DMS153 treated with DMSO at 0.1 percent for 48 hours (cell line): ENCODE data around the gene EHD2.
A peak's percentile ranks its signal among the peaks of the same experiment; 100 is the strongest.
"Not testable (repeated sequence)": the region's sequence is repeated elsewhere in the genome, so short reads cannot be mapped to it uniquely, and the experiment has no call there.

ENCODE experiments used
- DNase-seq: peaks from one replicate; lab custom pipeline; 2025; ENCODE audit not compliant: unreplicated experiment; lab: John Stamatoyannopoulos, UW

The EHD2 gene

DNA sequence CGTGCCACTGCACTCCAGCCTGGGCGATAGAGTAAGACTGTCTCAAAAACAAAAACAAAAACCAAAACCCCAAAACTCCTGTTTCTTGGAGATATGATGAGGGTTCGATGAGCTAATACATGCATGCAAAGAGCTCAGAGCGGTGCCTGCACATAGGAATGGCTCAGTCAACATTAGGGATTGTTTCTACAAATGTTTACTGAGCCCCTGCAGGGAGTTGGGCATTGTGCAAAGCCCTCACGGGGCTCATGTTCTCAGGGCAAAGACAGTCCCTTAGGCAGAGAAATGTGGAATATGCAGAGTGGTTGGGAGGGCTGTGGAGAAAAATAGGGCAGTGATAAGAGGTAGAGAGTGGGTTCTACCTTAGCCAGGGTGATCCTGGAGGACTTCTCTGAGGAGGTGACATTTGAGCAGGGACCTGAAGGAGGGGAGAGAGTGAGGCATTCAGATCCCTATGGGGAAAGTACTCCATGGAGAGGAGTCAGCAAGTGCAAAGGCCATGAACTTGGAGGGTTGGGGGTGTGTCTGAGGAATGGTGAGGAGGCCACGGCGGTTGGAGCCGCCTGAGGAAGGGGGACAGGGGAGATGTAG lies 1.5 kb upstream of the EHD2 start:
- no peak for DNase-seq

DNA sequence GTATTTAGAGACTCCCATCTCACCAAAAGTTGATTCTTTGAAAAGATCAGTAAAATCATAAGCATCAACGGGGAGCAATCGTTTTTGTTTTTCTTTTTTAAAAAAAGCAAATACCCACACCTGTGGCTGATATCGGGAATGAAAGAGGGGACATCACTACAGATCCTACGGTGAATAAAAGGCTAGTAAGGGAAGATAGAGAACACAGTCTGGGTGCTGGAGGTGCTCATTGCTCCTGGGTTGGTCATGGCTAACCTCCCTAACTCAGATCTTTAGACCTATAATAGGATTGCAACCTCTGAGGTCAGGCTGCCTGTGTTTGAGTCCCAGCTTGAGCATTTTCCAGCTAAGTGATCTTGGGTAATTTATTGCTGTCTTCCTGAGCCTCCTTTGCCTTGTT lies 1.1 kb downstream of the EHD2 start:
- DNase-seq: no peak

DNA sequence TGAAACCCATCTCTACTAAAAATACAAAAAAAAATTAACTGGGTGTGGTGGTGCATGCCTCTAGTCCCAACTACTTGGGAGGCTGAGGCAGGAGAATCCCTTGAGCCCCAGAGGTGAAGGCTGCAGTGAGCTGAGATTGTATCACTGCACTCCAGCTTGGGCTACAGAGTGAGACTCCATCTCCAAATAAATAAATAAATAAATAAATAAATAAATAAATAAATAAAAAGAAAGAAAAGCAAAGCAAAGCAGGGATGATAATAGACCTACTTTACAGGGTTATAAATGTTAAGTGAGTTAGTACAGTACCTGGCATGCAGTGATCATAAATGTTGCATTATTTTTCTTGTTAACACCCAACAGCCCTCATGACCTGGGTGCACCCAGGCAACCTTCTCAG lies 1.6 kb downstream of the EHD2 start:
- DNase-seq: not testable (repeated sequence)

DNA sequence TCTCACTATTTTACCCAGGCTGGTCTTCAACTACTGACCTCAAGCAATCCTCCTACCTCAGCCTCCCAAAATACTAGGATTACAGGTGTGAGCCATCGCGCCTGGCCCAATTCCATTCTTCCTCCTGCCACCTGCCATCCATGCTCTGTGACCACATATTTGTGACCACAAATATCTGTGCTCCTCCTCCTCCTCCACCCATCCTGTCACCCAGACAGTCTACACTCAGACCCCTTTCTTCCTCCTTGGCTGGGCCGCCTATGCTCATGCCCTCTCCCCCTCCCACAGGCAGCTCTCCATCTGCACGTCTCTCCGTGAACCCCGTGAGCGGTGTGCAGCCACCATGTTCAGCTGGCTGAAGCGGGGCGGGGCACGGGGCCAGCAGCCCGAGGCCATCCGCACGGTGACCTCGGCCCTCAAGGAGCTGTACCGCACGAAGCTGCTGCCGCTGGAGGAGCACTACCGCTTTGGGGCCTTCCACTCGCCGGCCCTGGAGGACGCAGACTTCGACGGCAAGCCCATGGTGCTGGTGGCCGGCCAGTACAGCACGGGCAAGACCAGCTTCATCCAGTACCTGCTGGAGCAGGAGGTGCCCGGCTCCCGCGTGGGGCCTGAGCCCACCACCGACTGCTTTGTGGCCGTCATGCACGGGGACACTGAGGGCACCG lies 3.2 kb downstream of the EHD2 start:
- DNase-seq: no peak

DNA sequence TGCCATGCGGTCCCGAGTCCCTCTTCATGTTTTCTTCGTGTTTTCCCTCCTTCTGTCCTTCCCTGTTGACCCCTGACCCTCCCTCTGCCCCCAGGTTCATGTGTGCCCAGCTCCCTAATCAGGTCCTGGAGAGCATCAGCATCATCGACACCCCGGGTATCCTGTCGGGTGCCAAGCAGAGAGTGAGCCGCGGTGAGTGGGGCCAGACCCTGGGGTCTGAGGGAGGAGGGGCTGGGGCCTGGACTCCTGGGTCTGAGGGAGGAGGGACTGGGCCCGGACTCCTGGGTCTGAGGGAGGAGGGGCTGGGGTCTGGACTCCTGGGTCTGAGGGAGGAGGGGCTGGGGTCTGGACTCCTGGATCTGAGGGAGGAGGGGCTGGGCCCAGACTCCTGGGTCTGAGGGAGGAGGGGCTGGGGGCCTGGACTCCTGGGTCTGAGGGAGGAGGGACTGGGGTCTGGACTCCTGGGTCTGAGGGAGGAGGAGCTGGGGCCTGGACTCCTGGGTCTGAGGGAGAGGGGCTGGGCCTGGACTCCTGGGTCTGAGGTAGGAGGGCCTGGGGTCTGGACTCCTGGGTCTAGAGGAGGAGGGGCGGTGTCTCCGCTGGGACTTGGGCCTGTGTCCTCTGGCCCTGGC lies 5.3 kb downstream of the EHD2 start:
- not testable (repeated sequence) for DNase-seq

DNA sequence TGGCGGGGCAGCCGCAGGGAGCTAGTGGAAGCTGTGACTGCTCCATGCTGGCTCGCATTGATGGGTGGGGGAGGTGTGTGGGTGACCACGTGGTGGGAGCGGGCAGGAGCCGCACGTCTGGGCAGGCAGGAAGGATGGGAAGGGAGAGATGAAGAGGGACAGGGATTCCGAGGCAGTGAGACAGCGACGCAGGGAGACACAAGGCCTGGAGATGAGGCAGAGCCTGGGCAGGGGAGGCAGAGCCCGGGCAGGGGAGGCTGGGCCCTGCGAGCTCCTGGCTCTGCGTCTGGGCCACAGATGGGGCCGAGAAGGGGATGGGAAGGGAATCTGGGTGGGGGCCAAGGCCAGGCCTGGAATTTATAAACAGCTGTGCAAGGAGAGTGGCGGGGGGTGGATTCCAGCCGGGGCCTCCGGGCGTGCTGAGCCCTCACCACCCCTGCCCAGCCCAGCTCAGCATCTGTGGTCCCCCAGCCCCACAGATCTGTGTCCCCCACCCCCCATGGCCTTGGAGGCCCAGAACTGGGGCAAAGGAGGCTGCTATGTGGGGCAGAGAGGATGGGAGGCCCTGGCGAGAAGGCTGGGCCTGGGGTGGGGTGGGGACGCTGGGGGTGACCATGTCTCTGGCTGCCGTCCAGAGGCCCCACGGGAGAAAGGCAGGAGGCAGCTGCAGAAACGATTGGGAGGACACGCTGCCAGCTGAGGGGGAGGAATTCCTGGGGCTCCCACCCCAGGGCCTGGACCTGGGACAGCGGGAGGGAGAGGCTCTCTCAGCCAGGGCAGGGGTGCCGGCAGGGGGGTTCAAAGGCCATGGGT lies 6.0 kb downstream of the EHD2 start:
- DNase-seq: no peak

DNA sequence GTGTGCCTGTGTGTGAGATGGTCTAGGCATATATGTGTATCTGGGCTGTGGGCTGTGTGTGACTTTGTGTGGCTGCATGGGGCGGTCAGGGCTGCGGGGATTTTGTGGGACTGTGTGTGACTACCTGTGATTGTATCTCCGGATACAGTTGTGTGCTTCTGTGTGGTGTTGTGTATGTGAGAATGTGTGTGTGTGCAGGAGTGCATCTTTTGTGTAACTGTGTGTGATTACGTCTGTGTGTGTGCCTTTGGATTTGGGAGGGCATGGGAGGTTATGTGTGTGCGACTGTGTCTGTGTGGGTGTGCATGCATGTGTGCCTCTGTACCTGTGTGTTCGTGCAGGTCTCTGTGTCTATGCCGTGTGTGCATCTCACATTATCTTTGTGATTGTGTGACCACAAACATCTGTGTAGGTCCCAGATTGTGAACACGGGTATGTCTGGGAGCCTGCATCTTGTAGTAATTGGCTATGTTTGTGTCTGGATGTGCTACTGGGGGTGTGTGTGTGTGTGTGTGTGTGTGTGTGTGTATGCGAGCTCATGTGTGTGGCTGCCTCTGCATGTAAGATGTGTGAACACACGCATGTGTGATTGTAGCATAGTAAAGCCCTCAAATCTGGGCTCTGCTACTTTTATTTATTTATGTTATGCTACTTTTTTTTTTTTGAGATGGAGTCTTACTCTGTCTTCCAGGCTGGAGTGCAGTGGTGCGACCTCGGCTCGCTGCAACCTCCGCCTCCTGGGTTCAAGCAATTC lies 7.6 kb downstream of the EHD2 start:
- no peak for DNase-seq

DNA sequence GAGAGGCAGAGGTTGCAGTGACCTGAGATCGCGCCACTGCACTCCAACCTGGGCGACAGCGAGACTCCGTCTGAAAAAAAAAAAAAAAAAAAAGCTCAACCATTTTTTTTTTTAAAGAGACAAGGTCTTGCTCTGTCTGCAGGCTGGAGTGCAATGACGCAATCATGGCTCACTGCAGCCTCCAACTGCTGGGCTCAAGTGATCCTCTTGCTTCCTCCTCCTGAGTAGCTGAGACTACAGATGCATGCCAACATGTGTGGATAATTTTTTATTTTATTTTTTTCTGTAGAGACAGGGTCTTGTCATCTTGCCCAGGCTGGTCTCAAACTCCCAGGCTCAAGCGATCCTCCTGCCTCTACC lies 10.3 kb downstream of the EHD2 start:
- DNase-seq: no peak

DNA sequence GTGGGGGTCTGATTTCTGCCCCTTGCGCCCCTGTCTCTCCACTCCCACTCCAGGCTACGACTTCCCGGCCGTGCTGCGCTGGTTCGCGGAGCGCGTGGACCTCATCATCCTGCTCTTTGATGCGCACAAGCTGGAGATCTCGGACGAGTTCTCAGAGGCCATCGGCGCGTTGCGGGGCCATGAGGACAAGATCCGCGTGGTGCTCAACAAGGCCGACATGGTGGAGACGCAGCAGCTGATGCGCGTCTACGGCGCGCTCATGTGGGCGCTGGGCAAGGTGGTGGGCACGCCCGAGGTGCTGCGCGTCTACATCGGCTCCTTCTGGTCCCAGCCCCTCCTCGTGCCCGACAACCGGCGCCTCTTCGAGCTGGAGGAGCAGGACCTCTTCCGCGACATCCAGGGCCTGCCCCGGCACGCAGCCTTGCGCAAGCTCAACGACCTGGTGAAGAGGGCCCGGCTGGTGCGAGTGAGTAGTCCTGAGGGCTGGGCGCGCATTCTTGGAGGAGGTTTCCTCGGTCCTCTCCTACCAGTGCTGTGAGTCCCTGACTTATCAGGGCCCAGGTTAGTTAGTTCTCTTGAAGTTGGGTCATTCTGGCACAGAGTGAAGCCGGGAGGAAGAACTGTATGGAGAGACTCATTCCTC lies 12.7 kb downstream of the EHD2 start:
- DNase-seq: no peak

DNA sequence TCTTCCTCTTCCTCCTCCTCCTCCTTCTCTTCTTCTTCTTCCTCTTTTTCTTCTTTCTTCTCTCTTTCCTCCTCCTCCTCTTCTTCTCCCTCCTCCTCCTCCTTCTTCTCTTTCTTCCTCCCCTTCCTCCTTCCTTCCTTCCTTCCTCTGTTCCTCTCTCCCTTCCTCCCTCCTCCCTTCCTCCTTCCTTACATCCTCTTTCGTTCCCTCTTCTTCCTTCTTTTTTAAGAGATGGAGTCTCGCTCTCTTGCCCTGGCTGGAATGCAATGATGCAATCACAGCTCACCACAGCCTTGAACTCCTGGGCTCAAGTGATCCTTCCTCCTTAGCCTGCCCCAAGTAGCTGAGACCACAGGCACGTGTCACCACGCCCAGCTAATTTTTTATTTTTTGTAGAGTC lies 13.2 kb downstream of the EHD2 start:
- no peak for DNase-seq

DNA sequence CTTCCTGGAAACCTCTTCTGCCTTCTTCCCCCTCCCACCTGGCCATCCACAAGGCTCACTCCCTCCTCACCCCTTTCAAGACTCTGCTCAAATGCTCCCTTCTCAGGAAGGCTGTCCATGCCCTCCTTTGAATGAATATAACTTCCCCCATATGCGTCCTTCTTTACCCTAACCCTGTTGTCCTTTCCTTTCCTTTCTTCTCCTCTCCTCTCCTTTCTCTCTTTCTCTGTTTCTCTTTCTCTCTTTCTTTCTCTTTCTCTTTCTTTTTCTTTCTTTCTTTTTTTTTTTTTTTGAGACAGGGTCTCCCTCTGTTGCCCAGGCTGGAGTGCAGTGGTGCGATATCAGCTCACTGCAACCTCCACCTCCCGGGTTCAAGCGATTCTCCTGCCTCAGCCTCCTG lies 15.1 kb downstream of the EHD2 start:
- DNase-seq: not testable (repeated sequence)

DNA sequence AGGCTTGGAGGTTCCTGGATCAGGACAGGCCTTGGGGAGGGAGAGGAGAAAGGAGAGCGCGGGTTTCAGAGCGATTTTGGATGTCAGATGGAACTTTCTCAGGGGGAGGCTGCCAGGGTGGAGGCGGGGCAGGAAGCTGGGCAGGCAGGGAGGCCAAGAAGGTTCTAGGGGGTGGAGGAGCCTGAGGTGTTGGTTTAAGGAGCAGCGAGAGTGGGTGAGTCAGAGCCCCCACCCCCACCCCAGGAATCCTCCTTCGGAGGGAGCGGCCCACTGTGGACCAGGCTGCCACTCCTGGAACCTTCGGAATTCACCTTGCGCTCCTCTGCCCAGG lies 16.2 kb downstream of the EHD2 start:
- no peak for DNase-seq

DNA sequence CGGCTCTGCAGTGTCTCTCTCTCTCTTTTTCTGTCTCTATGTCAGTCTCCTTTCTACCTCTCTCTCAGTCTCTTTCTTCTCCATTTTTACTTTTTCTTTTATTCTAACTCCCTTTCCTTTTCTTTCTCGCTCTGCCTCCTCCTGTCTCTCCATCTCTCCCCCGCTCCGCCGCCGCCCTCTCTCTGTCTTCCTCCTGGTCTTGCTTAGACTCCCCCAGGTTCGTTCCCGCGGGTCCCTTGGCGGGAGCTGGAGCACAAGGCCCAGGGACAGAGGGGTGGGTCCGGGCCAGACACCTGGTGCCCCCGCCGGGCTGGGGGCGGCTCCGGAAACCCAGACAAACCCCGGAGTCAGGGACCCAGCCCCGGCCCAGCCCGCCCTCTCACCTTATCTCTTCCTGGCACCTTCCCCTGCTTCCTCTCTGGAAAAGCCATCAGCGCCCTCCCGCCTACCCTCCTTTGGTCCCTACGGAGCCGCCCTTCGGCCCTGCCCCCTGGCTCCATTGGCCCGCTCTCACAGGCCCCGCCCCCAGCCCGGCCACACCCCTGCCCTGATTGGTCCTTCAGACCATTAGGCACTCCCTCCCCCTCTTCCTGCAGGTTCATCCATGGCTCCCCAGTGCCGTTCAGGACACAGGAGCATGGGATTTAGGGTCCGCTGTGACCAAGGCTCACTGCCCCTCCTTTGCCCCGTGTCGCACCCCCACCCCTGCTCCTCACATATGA lies 16.7 kb downstream of the EHD2 start:
- peak; percentile 40 for DNase-seq

DNA sequence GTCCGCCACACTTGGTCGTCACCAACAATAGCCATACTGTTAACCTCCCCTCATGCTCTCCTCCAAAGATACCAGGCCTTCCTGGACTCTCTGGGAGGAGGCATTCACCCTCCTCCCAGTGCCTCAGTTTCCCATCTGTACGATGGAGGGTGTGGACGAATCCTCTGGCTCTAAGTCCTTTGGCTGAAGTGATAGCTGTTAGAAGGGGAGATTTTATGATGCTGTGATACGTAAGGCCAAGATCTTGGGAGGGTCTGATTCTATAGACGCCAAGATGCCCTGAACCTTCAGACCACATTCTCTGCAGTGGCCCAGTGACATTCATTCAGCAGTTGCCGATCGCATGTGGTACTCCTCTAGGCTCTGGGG lies 17.3 kb downstream of the EHD2 start:
- no peak for DNase-seq

DNA sequence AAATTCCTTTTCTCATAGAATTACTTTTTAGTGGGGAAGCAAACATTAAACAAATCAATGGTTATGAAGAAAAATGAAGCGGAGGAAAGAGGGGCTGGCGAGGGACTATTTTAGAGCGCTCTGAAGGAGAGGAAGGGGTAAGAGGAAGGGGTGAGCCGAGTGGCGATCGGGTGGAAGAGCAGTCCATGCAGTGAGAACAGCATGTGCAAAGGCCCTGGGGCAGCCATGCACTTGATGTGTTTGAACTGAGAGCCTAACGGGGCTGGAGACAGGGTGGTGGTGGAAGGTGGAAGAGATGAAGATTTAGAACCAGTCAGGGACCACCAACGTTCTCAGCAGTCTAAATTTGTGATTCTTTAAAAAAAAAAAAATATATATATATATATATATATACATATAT lies 17.7 kb downstream of the EHD2 start:
- DNase-seq: no peak

DNA sequence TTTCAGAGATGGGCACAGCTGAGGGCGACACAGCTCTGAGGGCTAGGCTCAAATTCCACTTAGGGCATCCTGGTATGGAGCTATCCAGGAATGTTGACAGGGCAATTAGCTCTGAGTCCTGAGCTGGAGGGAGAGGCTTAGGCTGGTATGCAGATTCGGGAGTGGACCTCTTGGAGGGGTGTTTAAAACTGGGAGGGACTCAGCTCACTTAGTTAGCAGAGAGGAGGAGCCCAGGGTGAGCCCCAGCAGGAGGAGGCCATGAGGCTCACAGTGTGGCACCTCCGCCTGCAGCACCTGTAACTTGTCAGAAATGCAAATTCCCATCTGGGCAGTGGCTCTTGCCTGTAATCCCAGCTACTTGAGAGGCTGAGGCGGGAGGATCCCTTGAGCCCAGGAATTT lies 21.9 kb downstream of the EHD2 start:
- no peak for DNase-seq

DNA sequence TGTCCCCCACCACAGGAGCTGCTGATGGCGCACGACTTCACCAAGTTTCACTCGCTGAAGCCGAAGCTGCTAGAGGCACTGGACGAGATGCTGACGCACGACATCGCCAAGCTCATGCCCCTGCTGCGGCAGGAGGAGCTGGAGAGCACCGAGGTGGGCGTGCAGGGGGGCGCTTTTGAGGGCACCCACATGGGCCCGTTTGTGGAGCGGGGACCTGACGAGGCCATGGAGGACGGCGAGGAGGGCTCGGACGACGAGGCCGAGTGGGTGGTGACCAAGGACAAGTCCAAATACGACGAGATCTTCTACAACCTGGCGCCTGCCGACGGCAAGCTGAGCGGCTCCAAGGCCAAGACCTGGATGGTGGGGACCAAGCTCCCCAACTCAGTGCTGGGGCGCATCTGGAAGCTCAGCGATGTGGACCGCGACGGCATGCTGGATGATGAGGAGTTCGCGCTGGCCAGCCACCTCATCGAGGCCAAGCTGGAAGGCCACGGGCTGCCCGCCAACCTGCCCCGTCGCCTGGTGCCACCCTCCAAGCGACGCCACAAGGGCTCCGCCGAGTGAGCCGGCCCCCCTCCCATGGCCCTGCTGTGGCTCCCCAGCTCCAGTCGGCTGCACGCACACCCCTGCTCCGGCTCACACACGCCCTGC lies 27.8 kb downstream of the EHD2 start:
- no peak for DNase-seq

DNA sequence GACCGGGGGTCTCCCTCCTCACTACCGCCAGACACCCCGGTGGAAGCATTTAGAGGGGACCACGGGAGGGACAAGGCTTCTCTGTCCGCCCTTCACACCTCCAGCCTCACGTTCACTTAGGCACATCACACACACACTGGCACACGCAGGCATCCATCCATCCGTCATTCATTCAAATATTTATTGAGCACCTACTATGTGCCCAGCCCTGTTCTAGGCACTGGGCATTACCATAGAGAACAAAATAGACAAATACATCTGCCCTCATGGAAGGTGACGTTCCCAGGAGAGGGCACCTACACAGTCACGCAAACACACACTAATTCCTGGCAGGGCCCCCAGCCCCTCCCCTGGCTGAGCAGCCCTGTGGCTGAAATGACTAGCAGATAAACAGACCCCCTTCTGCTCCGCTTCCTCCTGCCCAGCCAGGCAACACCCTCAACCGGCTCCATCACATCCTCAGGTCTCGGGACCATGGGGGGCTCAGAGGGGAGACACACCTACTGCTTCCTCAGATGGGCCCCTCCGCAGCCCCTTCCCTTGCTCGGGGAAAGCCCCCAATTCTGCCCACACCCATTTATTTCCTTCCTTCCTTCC lies 28.4 kb downstream of the EHD2 start:
- DNase-seq: no peak

DNA sequence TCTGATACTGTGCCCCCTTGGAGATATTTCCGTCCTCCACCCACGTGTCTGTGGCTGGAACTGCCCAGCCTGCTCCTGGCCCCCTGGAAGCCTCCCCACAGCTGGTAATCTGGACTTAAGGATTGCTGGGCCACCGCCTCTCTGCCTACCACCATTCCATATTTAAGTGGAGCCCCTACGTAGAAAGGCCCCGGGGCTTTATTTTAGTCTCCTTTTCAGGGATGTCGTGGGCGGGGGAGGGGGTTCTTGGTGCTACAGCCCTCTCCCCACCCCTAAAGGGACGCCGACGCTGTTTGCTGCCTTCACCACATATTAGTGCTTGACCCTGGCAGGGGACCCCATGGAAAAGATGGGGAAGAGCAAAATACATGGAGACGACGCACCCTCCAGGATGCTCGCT lies 29.4 kb downstream of the EHD2 start:
- DNase-seq: no peak
